Sciatic nerve (tissue), 2 donors: Measurements from ENCODE around the gene AGRN. TPM values are rescaled to one million over a fixed set of nuclear protein-coding genes. Genes with fewer than 3 reads are reported as not detected.
"Not testable (repeated sequence)": the region's sequence is repeated elsewhere in the genome, so short reads cannot be mapped to it uniquely, and the experiment has no call there.

Experiments
- ATAC-seq: fragments of 200-7000 bp; cut with Tn5 transposase; one replicate; pipeline ENCODE4 v1.9.1; 2020; ENCODE audit warnings: mild to moderate bottlenecking, moderate library complexity
- DNase-seq: peaks from one replicate; pipeline ENCODE4 v3.0.0-alpha.2; 2020; ENCODE audit warnings: low spot score
- intact Hi-C: fragments of 100-400 bp; cut with DNase I; formaldehyde crosslinking; loops from one replicate; pipeline ENCODE4 v1.14.2; 2022
- total RNA-seq: library from RNA; stranded (reverse); fragmentation: NEBNext Ultra II Directional; extraction: Animal tissue kit (Norgen Biotek cat#: 25700); gene quantifications from one replicate; pipeline ENCODE4 v1.2.1, GENCODE V29; 2021
- donor health status: DM: no; HTN: no; CAD: no.
- donor health status: DM: no; HTN: no; CAD: no.

The AGRN gene
- total RNA-seq, 1 donor from 2014 or later, result 22.0 TPM

- ATAC-seq (peak; percentile 12), DNase-seq (no peak)
- intact Hi-C loops, result loop anchor here (5.0 kb wide), 1 partner anchor 82 kb away; no protein-coding TSS in a partner anchor
Observed at GRCh38 chr1:980602-981395, 39.1 kb upstream of the AGRN start.

GRCh38 chr1:981491-981954 is 38.4 kb upstream of the AGRN start:
- no peak for DNase-seq
- no peak for ATAC-seq
- intact Hi-C loops, result loop anchor here (5.0 kb wide), 1 partner anchor 81 kb away; no protein-coding TSS in a partner anchor

GRCh38 chr1:981955-982558 is 37.9 kb upstream of the AGRN start, which contains the start of gene PERM1:
TSS of gene PERM1 (minus strand) at chr1:982093. CDS start at chr1:981029, 1,064 bp downstream.
- intact Hi-C loops, result loop anchor here (5.0 kb wide), 1 partner anchor 80 kb away; no protein-coding TSS in a partner anchor
- DNase-seq, result no peak
- peak; percentile 4 for ATAC-seq

- intact Hi-C loops, result loop anchor here (5.0 kb wide), 1 partner anchor 79 kb away; no protein-coding TSS in a partner anchor
- DNase-seq (no peak), ATAC-seq (no peak)
Observed at GRCh38 chr1:982765-983436, 37.0 kb upstream of the AGRN start.

- intact Hi-C loops, result loop anchor here (5.0 kb wide), 1 partner anchor 78 kb away; no protein-coding TSS in a partner anchor
Observed at GRCh38 chr1:983798-984475, 36.0 kb upstream of the AGRN start.

GRCh38 chr1:984476-984814 is 35.5 kb upstream of the AGRN start:
- DNase-seq, result no peak
- intact Hi-C loops, result loop anchor here (5.0 kb wide), 1 partner anchor 78 kb away; no protein-coding TSS in a partner anchor

More at GRCh38 chr1:983798-984475, 36.0 kb upstream of the AGRN start:
- DNase-seq (no peak), ATAC-seq (peak; percentile 60)

GRCh38 chr1:985126-985525 is 34.8 kb upstream of the AGRN start:
- ATAC-seq (no peak), DNase-seq (no peak)
- intact Hi-C loops, result no loop called here

More at GRCh38 chr1:984476-984814, 35.5 kb upstream of the AGRN start:
- ATAC-seq, result no peak

GRCh38 chr1:988061-988460 is 31.9 kb upstream of the AGRN start:
- intact Hi-C loops, DNase-seq, ATAC-seq: not testable (repeated sequence)

- intact Hi-C loops, DNase-seq, ATAC-seq: not testable (repeated sequence)
Observed at GRCh38 chr1:991275-991674, 28.6 kb upstream of the AGRN start.

- DNase-seq, result no peak
- intact Hi-C loops, result no loop called here
Observed at GRCh38 chr1:991895-992294, 28.0 kb upstream of the AGRN start.

GRCh38 chr1:992362-992761 is 27.6 kb upstream of the AGRN start:
- no peak for DNase-seq

More at GRCh38 chr1:991895-992294, 28.0 kb upstream of the AGRN start:
- no peak for ATAC-seq

GRCh38 chr1:993379-993995 is 26.4 kb upstream of the AGRN start:
- ATAC-seq, result no peak

More at GRCh38 chr1:992362-992761, 27.6 kb upstream of the AGRN start:
- intact Hi-C loops, result no loop called here
- ATAC-seq, result no peak

GRCh38 chr1:994546-994945 is 25.4 kb upstream of the AGRN start:
- ATAC-seq, DNase-seq, intact Hi-C loops: not testable (repeated sequence)

More at GRCh38 chr1:993379-993995, 26.4 kb upstream of the AGRN start:
- DNase-seq, result no peak
- intact Hi-C loops, result no loop called here

- DNase-seq (no peak), ATAC-seq (no peak)
- intact Hi-C loops, result no loop called here
Observed at GRCh38 chr1:995665-996633, 24.0 kb upstream of the AGRN start.

GRCh38 chr1:996851-997712 is 22.8 kb upstream of the AGRN start:
- DNase-seq (no peak), ATAC-seq (no peak)
- intact Hi-C loops, result no loop called here

- DNase-seq, result no peak
- intact Hi-C loops, result no loop called here
- ATAC-seq, result no peak
Observed at GRCh38 chr1:997713-997992, 22.3 kb upstream of the AGRN start.
